Activated naive CD8-positive, alpha-beta T cell treated with anti-CD3 and anti-CD28 coated beads for 36 hours (primary cell): Measurements from ENCODE around the gene DLG5. TPM values are rescaled to one million over a fixed set of nuclear protein-coding genes. Genes with fewer than 3 reads are reported as not detected.

Experiments
- DNase-seq: peaks from one replicate; pipeline ENCODE4 v3.0.0; 2021
- H3K27ac Mint-ChIP-seq: one replicate; pipeline ENCODE4 v1.8.0; 2022; ENCODE audit warnings: mild to moderate bottlenecking, moderate library complexity, mixed read lengths
- H3K27me3 Mint-ChIP-seq: one replicate; pipeline ENCODE4 v1.8.0; 2022; ENCODE audit warnings: mild to moderate bottlenecking, mixed read lengths
- H3K36me3 Mint-ChIP-seq: one replicate; pipeline ENCODE4 v1.8.0; 2021; ENCODE audit warnings: mild to moderate bottlenecking, mixed read lengths
- H3K4me1 Mint-ChIP-seq: one replicate; pipeline ENCODE4 v1.8.0; 2021; ENCODE audit warnings: mixed read lengths
- H3K4me3 Mint-ChIP-seq: one replicate; pipeline ENCODE4 v1.8.0; 2022; ENCODE audit warnings: mild to moderate bottlenecking, moderate library complexity, mixed read lengths
- H3K9me3 Mint-ChIP-seq: one replicate; pipeline ENCODE4 v1.8.0; 2022; ENCODE audit warnings: mixed read lengths
- total RNA-seq, 2 experiments: library from RNA; stranded (reverse); gene quantifications; one replicate each; pipeline ENCODE4 v1.2.3, GENCODE V29; 2021

DLG5 gene
- total RNA-seq, 2 experiments from 2014 or later, result 1.6 to 2.1 TPM

GRCh38 chr10:77960829-77961329 lies 34.3 kb upstream of the DLG5 start:
- Mint-ChIP-seq H3K36me3 (no peaks in the 10 kb centered on the region), H3K9me3 (no peaks in the 10 kb centered on the region), H3K27ac (no peak overlapping the region), H3K4me1 (no peaks in the 10 kb centered on the region), H3K4me3 (no peak overlapping the region), H3K27me3 (no peaks in the 10 kb centered on the region)
- no peak for DNase-seq

GRCh38 chr10:77959887-77960455 lies 33.4 kb upstream of the DLG5 start:
- H3K27me3 Mint-ChIP-seq, result no peaks in the 10 kb centered on the region
- no peak overlapping the region for H3K4me3 Mint-ChIP-seq
- no peaks in the 10 kb centered on the region for H3K4me1 Mint-ChIP-seq
- no peak overlapping the region for H3K27ac Mint-ChIP-seq
- H3K36me3 Mint-ChIP-seq, result no peaks in the 10 kb centered on the region
- H3K9me3 Mint-ChIP-seq, result no peaks in the 10 kb centered on the region
- no peak for DNase-seq

GRCh38 chr10:77959384-77959783 lies 32.8 kb upstream of the DLG5 start:
- Mint-ChIP-seq H3K9me3 (no peaks in the 10 kb centered on the region), H3K27me3 (no peaks in the 10 kb centered on the region), H3K36me3 (no peaks in the 10 kb centered on the region), H3K27ac (no peak overlapping the region), H3K4me1 (no peaks in the 10 kb centered on the region), H3K4me3 (no peak overlapping the region)
- no peak for DNase-seq

- Mint-ChIP-seq H3K9me3 (peaks cover 15% of the 10 kb centered on the region), H3K4me3 (no peak overlapping the region), H3K27ac (no peak overlapping the region), H3K27me3 (peaks cover 7% of the 10 kb centered on the region), H3K36me3 (peaks cover 5% of the 10 kb centered on the region), H3K4me1 (no peaks in the 10 kb centered on the region)
- no peak for DNase-seq
Measured at GRCh38 chr10:77955136-77955535, 28.6 kb upstream of the DLG5 start.

- Mint-ChIP-seq H3K27me3 (peaks cover 23% of the 10 kb centered on the region), H3K36me3 (peaks cover 5% of the 10 kb centered on the region), H3K4me3 (no peak overlapping the region), H3K9me3 (peaks cover 15% of the 10 kb centered on the region), H3K4me1 (no peaks in the 10 kb centered on the region), H3K27ac (no peak overlapping the region)
- DNase-seq, result no peak
Measured at GRCh38 chr10:77949167-77949566, 22.6 kb upstream of the DLG5 start.

GRCh38 chr10:77946084-77946483 lies 19.5 kb upstream of the DLG5 start:
- H3K9me3 Mint-ChIP-seq, result peaks cover 8% of the 10 kb centered on the region
- no peak for DNase-seq
- no peak overlapping the region for H3K27ac Mint-ChIP-seq
- peaks cover 32% of the 10 kb centered on the region for H3K27me3 Mint-ChIP-seq
- H3K4me1 Mint-ChIP-seq, result peaks cover 4% of the 10 kb centered on the region
- H3K4me3 Mint-ChIP-seq, result no peak overlapping the region
- peaks cover 4% of the 10 kb centered on the region for H3K36me3 Mint-ChIP-seq

- Mint-ChIP-seq H3K9me3 (no peaks in the 10 kb centered on the region), H3K27me3 (peaks cover 21% of the 10 kb centered on the region), H3K4me3 (no peak overlapping the region), H3K27ac (no peak overlapping the region), H3K36me3 (no peaks in the 10 kb centered on the region), H3K4me1 (peaks cover 4% of the 10 kb centered on the region)
- DNase-seq, result no peak
Measured at GRCh38 chr10:77944519-77944918, 18.0 kb upstream of the DLG5 start.

GRCh38 chr10:77943121-77943901 lies 16.8 kb upstream of the DLG5 start:
- no peaks in the 10 kb centered on the region for H3K9me3 Mint-ChIP-seq
- DNase-seq, result no peak
- no peak overlapping the region for H3K4me3 Mint-ChIP-seq
- H3K36me3 Mint-ChIP-seq, result no peaks in the 10 kb centered on the region
- no peak overlapping the region for H3K27ac Mint-ChIP-seq
- peaks cover 12% of the 10 kb centered on the region for H3K27me3 Mint-ChIP-seq
- peaks cover 4% of the 10 kb centered on the region for H3K4me1 Mint-ChIP-seq

- peaks cover 4% of the 10 kb centered on the region for H3K4me1 Mint-ChIP-seq
- no peaks in the 10 kb centered on the region for H3K9me3 Mint-ChIP-seq
- no peaks in the 10 kb centered on the region for H3K36me3 Mint-ChIP-seq
- no peak for DNase-seq
- H3K4me3 Mint-ChIP-seq, result no peak overlapping the region
- H3K27me3 Mint-ChIP-seq, result peaks cover 12% of the 10 kb centered on the region
- H3K27ac Mint-ChIP-seq, result no peak overlapping the region
Measured at GRCh38 chr10:77941790-77942189, 15.2 kb upstream of the DLG5 start.

GRCh38 chr10:77940627-77941026 lies 14.1 kb upstream of the DLG5 start:
- H3K27me3 Mint-ChIP-seq, result peaks cover 9% of the 10 kb centered on the region
- H3K4me3 Mint-ChIP-seq, result no peak overlapping the region
- no peak for DNase-seq
- no peak overlapping the region for H3K27ac Mint-ChIP-seq
- peaks cover 4% of the 10 kb centered on the region for H3K4me1 Mint-ChIP-seq
- H3K9me3 Mint-ChIP-seq, result no peaks in the 10 kb centered on the region
- H3K36me3 Mint-ChIP-seq, result no peaks in the 10 kb centered on the region

- H3K36me3 Mint-ChIP-seq, result no peaks in the 10 kb centered on the region
- H3K9me3 Mint-ChIP-seq, result no peaks in the 10 kb centered on the region
- no peak overlapping the region for H3K27ac Mint-ChIP-seq
- H3K4me3 Mint-ChIP-seq, result no peak overlapping the region
- H3K4me1 Mint-ChIP-seq, result peaks cover 4% of the 10 kb centered on the region
- peaks cover 9% of the 10 kb centered on the region for H3K27me3 Mint-ChIP-seq
- no peak for DNase-seq
Measured at GRCh38 chr10:77940225-77940624, 13.7 kb upstream of the DLG5 start.

GRCh38 chr10:77939561-77940001 lies 13.0 kb upstream of the DLG5 start:
- no peaks in the 10 kb centered on the region for H3K9me3 Mint-ChIP-seq
- H3K4me1 Mint-ChIP-seq, result peaks cover 4% of the 10 kb centered on the region
- no peak overlapping the region for H3K4me3 Mint-ChIP-seq
- no peak overlapping the region for H3K27ac Mint-ChIP-seq
- no peaks in the 10 kb centered on the region for H3K36me3 Mint-ChIP-seq
- DNase-seq, result no peak
- H3K27me3 Mint-ChIP-seq, result peaks cover 9% of the 10 kb centered on the region

GRCh38 chr10:77936697-77937567 lies 10.4 kb upstream of the DLG5 start:
- Mint-ChIP-seq H3K36me3 (no peaks in the 10 kb centered on the region), H3K27ac (no peak overlapping the region), H3K9me3 (no peaks in the 10 kb centered on the region), H3K4me1 (no peaks in the 10 kb centered on the region), H3K4me3 (no peak overlapping the region), H3K27me3 (peaks cover 3% of the 10 kb centered on the region)
- DNase-seq, result no peak

- no peaks in the 10 kb centered on the region for H3K9me3 Mint-ChIP-seq
- no peak for DNase-seq
- H3K4me1 Mint-ChIP-seq, result peaks cover 4% of the 10 kb centered on the region
- H3K36me3 Mint-ChIP-seq, result no peaks in the 10 kb centered on the region
- no peak overlapping the region for H3K4me3 Mint-ChIP-seq
- no peak overlapping the region for H3K27ac Mint-ChIP-seq
- peaks cover 33% of the 10 kb centered on the region for H3K27me3 Mint-ChIP-seq
Measured at GRCh38 chr10:77932016-77932715, 5.6 kb upstream of the DLG5 start.
